ENCODE measurements around the gene SULT1A2. TPM values are rescaled to one million over a fixed set of nuclear protein-coding genes. Genes with fewer than 3 reads are reported as not detected.
"Not testable (repeated sequence)": the region's sequence is repeated elsewhere in the genome, so short reads cannot be mapped to it uniquely, and the experiment has no call there.

The SULT1A2 gene
- total RNA-seq: 1 to 10 TPM in 3 of 4 donors, under 1 TPM in 1; 0.79 to 5.0 (median 2.4) TPM

GRCh38 chr16:28596840-28597691 lies at the start of gene SULT1A2:
TSS of gene SULT1A2 (minus strand) at chr16:28597050. CDS start at chr16:28595930, 1,120 bp downstream.
- ATAC-seq (ENCODE audit: low FRiP score): peak; percentile 42
- no peak for TF ChIP-seq CTCF (IDR thresholded peaks at IDR 0.05)
- DNase-seq (ENCODE audit: low spot score): no peak

GRCh38 chr16:28639959-28640358 lies 43.1 kb upstream of the SULT1A2 start:
- not testable (repeated sequence) for DNase-seq (ENCODE audit: low spot score); ATAC-seq (ENCODE audit: low FRiP score)

- not testable (repeated sequence) for DNase-seq (ENCODE audit: low spot score); ATAC-seq (ENCODE audit: low FRiP score)
These were observed 41.5 kb upstream of the SULT1A2 start for GRCh38 chr16:28638359-28638758.

GRCh38 chr16:28637765-28638164 lies 40.9 kb upstream of the SULT1A2 start, which contains the start of gene NPIPB8:
TSS of gene NPIPB8 (plus strand) at chr16:28638065. CDS start at chr16:28638361, 296 bp downstream.
- not testable (repeated sequence) for ATAC-seq (ENCODE audit: low FRiP score); DNase-seq (ENCODE audit: low spot score)

- DNase-seq (ENCODE audit: low spot score); ATAC-seq (ENCODE audit: low FRiP score): not testable (repeated sequence)
These were observed 39.4 kb upstream of the SULT1A2 start for GRCh38 chr16:28636093-28636823.

- not testable (repeated sequence) for DNase-seq (ENCODE audit: low spot score)
These were observed 34.1 kb upstream of the SULT1A2 start for GRCh38 chr16:28630905-28631304.

GRCh38 chr16:28623172-28623711 lies 26.4 kb upstream of the SULT1A2 start:
- no peak for TF ChIP-seq CTCF (IDR thresholded peaks at IDR 0.05)
- DNase-seq (ENCODE audit: low spot score) (no peak), ATAC-seq (ENCODE audit: low FRiP score) (peak; percentile 62)

More at GRCh38 chr16:28630905-28631304, 34.1 kb upstream of the SULT1A2 start:
- not testable (repeated sequence) for ATAC-seq (ENCODE audit: low FRiP score)

- DNase-seq (ENCODE audit: low spot score); ATAC-seq (ENCODE audit: low FRiP score): not testable (repeated sequence)
These were observed 25.8 kb upstream of the SULT1A2 start for GRCh38 chr16:28622532-28623171.

GRCh38 chr16:28621481-28622155 lies 24.8 kb upstream of the SULT1A2 start:
- DNase-seq (ENCODE audit: low spot score) (no peak), ATAC-seq (ENCODE audit: low FRiP score) (no peak)
- no peak for TF ChIP-seq CTCF (IDR thresholded peaks at IDR 0.05)

- DNase-seq (ENCODE audit: low spot score); ATAC-seq (ENCODE audit: low FRiP score): not testable (repeated sequence)
These were observed 23.5 kb upstream of the SULT1A2 start for GRCh38 chr16:28620316-28620715.
